MM.1S (cell line): ENCODE results near the gene NCAM2.

Experiments used
- EZH2 ChIP-seq: fragments of 300-600 bp; sonication (generic); optimal IDR thresholded peaks from 2 replicates; pipeline ENCODE3; 2017; ENCODE audit warnings: low read depth, mild to moderate bottlenecking, antibody characterized with exemption, low read length, mixed read lengths
- EZH2phosphoT487 ChIP-seq: fragments of 300-600 bp; sonication (generic); IDR thresholded peaks from 2 replicates; pipeline ENCODE4 v1.6.1; 2018; ENCODE audit warnings: antibody characterized with exemption, low read length
- TF ChIP-seq, protein P1 (sequence below): fragments of 300-600 bp; sonication (generic); IDR thresholded peaks from 2 replicates; pipeline ENCODE4 v1.5.1; 2016; ENCODE audit warnings: antibody characterized with exemption, low read length, mixed read lengths

DNA sequence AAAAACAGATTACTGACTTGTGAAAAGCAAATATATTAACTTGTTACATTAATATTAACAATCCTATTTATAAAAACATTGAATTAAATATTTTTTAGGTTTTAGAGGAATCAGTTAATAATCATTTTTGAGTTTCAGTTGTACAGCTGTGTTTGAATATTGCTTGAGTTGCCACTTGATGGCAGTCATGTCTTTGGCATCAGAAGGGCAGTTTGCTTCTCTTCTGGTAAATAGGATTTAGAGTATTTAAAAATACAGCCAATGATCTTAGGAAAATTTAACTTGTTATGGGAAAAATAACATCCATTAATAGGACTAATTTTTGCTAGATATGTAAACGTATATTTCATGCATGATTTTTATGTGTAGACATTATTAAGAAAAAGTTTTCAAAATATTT lies 234.1 kb downstream of the NCAM2 start:
- TF ChIP-seq EZH2, result no peak
- TF ChIP-seq, protein P1, sequence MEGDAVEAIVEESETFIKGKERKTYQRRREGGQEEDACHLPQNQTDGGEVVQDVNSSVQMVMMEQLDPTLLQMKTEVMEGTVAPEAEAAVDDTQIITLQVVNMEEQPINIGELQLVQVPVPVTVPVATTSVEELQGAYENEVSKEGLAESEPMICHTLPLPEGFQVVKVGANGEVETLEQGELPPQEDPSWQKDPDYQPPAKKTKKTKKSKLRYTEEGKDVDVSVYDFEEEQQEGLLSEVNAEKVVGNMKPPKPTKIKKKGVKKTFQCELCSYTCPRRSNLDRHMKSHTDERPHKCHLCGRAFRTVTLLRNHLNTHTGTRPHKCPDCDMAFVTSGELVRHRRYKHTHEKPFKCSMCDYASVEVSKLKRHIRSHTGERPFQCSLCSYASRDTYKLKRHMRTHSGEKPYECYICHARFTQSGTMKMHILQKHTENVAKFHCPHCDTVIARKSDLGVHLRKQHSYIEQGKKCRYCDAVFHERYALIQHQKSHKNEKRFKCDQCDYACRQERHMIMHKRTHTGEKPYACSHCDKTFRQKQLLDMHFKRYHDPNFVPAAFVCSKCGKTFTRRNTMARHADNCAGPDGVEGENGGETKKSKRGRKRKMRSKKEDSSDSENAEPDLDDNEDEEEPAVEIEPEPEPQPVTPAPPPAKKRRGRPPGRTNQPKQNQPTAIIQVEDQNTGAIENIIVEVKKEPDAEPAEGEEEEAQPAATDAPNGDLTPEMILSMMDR, result peak; percentile 51
- TF ChIP-seq EZH2phosphoT487, result no peak
